Stimulated activated CD8-positive, alpha-beta memory T cell treated with anti-CD3 and anti-CD28 coated beads, Interleukin-2, amount 100 ng/mL, for 48 hours (primary cell): Measurements from ENCODE around the gene KLHDC7B.

ENCODE experiments used
- DNase-seq, 2 donors: peaks; one replicate each; pipeline ENCODE4 v3.0.0-alpha.2; 2020; ENCODE audit warnings: low read depth in 2 of 2

The KLHDC7B gene

GRCh38 chr22:50548040-50548920 is 2.6 kb downstream of the KLHDC7B start:
- DNase-seq: no peak

- DNase-seq: no peak
Observed at GRCh38 chr22:50548921-50549790, 3.5 kb downstream of the KLHDC7B start.

- no peak for DNase-seq
Observed at GRCh38 chr22:50550395-50550794, 4.7 kb downstream of the KLHDC7B start.

GRCh38 chr22:50551160-50551752 is 5.6 kb downstream of the KLHDC7B start:
- DNase-seq: no peak

- no peak for DNase-seq
Observed at GRCh38 chr22:50553310-50553709, 7.6 kb downstream of the KLHDC7B start.

GRCh38 chr22:50556703-50557102 is 11.0 kb downstream of the KLHDC7B start:
- no peak for DNase-seq

GRCh38 chr22:50560034-50560433 is 14.3 kb downstream of the KLHDC7B start:
- DNase-seq: no peak

- DNase-seq: no peak
Observed at GRCh38 chr22:50561401-50562358, 16.0 kb downstream of the KLHDC7B start.

- DNase-seq: peak; percentile 96 to 97
Observed at GRCh38 chr22:50562523-50563412, 17.1 kb downstream of the KLHDC7B start, which contains the start of gene SYCE3. Gene SYCE3 (minus strand): TSS chr22:50562919. CDS start chr22:50556405, 6,514 bp downstream.

GRCh38 chr22:50563413-50564160 is 17.9 kb downstream of the KLHDC7B start:
- DNase-seq: no peak

- no peak for DNase-seq
Observed at GRCh38 chr22:50564289-50564688, 18.6 kb downstream of the KLHDC7B start.

- DNase-seq: no peak
Observed at GRCh38 chr22:50567721-50568252, 22.1 kb downstream of the KLHDC7B start.

GRCh38 chr22:50568626-50569025 is 22.9 kb downstream of the KLHDC7B start:
- DNase-seq: no peak

GRCh38 chr22:50569041-50569459 is 23.4 kb downstream of the KLHDC7B start:
- DNase-seq: no peak

GRCh38 chr22:50569896-50570535 is 24.3 kb downstream of the KLHDC7B start:
- DNase-seq: no peak

GRCh38 chr22:50570861-50571260 is 25.2 kb downstream of the KLHDC7B start:
- DNase-seq: no peak

GRCh38 chr22:50571264-50572175 is 25.8 kb downstream of the KLHDC7B start:
- DNase-seq: no peak
